ENCODE results near the gene TMEM132D. TPM values are rescaled to one million over a fixed set of nuclear protein-coding genes. Genes with fewer than 3 reads are reported as not detected.

TMEM132D gene
- total and polyA plus RNA-seq, 2 donors (not counting 3 experiments of a cell fraction or from before 2014, with no cell fraction given): not detected

DNA sequence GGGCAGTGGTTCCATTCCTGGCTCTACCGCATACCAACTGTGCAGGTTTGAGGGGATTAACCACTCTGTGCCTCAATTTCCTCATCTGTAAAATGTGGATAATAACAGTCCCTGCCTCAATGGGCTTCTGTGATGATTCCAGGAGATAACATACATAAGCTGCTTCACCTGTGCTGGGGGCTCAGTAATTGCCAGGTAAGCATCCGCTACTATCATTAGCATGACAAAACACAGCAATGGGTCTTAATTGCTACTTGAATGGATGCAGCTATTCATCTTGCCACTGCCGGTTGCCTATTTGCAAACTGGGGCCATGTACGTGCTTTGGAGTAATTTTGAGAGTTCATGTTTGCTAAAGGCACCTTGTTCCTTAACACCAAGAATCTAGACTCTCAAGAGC lies 132.6 kb downstream of the TMEM132D start:
- BruUV-seq (replicated peaks): no TSS peak
- dilution Hi-C loops (cut with MboI; ENCODE audit: extremely low pct_ligation_motif_present, low sequenced_read_pairs): no loop called here
- FAIRE-seq: no peak
- Histone ChIP-seq H3K9ac (replicated peaks; ENCODE audit: extremely low read depth, insufficient read depth, low read length) (no peak overlapping the region), H2AFZ (ENCODE audit: low read depth, low read length) (no peak overlapping the region), H3K4me2 (ENCODE audit: insufficient read depth, low read length) (no peak overlapping the region), H3K79me2 (ENCODE audit: control insufficient read depth, insufficient read depth, low read length) (no peaks in the 10 kb centered on the region), H3K27ac (ENCODE audit: insufficient read depth, low read depth, low read length) (no peak overlapping the region), H3K36me3 (ENCODE audit: control insufficient read depth in 2 of 2, extremely low read depth in 1 of 2, insufficient read depth in 2 of 2, low read length in 2 of 2) (no peaks in the 10 kb centered on the region), H3K9me3 (replicated peaks; ENCODE audit: control insufficient read depth, insufficient read depth, low read length) (peaks cover 4% of the 10 kb centered on the region), H3K4me3 (replicated peaks in 1 of 3; ENCODE audit: insufficient read depth in 1 of 3, low read depth in 1 of 3, low read length in 3 of 3) (no peak overlapping the region), H4K20me1 (replicated peaks; ENCODE audit: control insufficient read depth, extremely low read depth, insufficient read depth, low read length) (no peaks in the 10 kb centered on the region), H3K4me1 (ENCODE audit: control insufficient read depth, extremely low read depth, insufficient read depth, low read length) (no peaks in the 10 kb centered on the region), H3K9me1 (replicated peaks; ENCODE audit: control insufficient read depth, extremely low read depth, insufficient read depth, low read length) (no peaks in the 10 kb centered on the region), H3K27me3 (ENCODE audit: control insufficient read depth in 2 of 2, insufficient read depth in 2 of 2, low read length in 2 of 2) (no peaks in the 10 kb centered on the region)
- CTCF ChIA-PET: no interaction called here
- intact Hi-C loops (cut with micrococcal nuclease): no loop called here
- POLR2A ChIA-PET: no interaction called here
- DNase-seq (ENCODE audit: low read depth, low spot score): no peak
- TF ChIP-seq POLR2AphosphoS5 (IDR thresholded peaks at IDR 0.05; ENCODE audit: insufficient read depth, low read depth, low read length) (no peak), JUN (IDR thresholded peaks at IDR 0.05; ENCODE audit: borderline replicate concordance, insufficient read depth, insufficient read length, low read depth) (no peak), MYC (IDR thresholded peaks at IDR 0.05; ENCODE audit: low read depth, low read length) (no peak), EZH2 (IDR thresholded peaks at IDR 0.05; ENCODE audit: borderline replicate concordance, low read depth, low read length, severe bottlenecking) (no peak)
- TF ChIP-seq, protein P1, sequence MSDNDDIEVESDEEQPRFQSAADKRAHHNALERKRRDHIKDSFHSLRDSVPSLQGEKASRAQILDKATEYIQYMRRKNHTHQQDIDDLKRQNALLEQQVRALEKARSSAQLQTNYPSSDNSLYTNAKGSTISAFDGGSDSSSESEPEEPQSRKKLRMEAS (IDR thresholded peaks at IDR 0.05; ENCODE audit: insufficient read depth, insufficient read length): no peak
- TF ChIP-seq, protein P2, sequence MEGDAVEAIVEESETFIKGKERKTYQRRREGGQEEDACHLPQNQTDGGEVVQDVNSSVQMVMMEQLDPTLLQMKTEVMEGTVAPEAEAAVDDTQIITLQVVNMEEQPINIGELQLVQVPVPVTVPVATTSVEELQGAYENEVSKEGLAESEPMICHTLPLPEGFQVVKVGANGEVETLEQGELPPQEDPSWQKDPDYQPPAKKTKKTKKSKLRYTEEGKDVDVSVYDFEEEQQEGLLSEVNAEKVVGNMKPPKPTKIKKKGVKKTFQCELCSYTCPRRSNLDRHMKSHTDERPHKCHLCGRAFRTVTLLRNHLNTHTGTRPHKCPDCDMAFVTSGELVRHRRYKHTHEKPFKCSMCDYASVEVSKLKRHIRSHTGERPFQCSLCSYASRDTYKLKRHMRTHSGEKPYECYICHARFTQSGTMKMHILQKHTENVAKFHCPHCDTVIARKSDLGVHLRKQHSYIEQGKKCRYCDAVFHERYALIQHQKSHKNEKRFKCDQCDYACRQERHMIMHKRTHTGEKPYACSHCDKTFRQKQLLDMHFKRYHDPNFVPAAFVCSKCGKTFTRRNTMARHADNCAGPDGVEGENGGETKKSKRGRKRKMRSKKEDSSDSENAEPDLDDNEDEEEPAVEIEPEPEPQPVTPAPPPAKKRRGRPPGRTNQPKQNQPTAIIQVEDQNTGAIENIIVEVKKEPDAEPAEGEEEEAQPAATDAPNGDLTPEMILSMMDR (IDR thresholded peaks at IDR 0.05; ENCODE audit: extremely low read depth in 1 of 2, insufficient read depth in 1 of 2, low read depth in 1 of 2, low read length in 2 of 2): no peak

DNA sequence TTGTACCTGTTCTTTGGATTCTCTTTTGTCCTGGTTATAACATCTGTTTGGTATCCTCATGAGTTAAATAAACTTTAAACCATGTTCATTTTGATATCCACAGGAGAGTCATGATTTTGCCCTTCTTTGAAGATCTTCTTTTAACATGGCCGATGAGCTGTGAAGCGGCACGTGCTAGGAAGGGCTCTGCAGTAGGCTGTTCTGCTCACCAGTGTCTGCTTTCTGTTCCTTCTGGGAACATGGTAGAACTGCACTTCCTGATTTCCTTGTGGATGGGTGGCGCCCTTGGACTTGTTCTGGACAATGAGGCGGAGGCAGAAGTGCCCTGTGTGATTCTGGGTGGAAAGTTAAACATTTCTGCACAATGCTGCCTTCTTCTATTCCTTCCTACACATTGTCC lies 138.1 kb downstream of the TMEM132D start:
- no peaks in the 10 kb centered on the region for H3K4me1 ChIP-seq (ENCODE audit: control insufficient read depth, extremely low read depth, insufficient read depth, low read length)
- H3K4me2 ChIP-seq (ENCODE audit: insufficient read depth, low read length): no peak overlapping the region
- FAIRE-seq (no peak), DNase-seq (ENCODE audit: low read depth, low spot score) (no peak)
- TF ChIP-seq, protein P1 (IDR thresholded peaks at IDR 0.05; ENCODE audit: insufficient read depth, insufficient read length): no peak
- TF ChIP-seq POLR2A (IDR thresholded peaks at IDR 0.05; ENCODE audit: low read depth, low read length): no peak
- TF ChIP-seq, protein P2 (IDR thresholded peaks at IDR 0.05; ENCODE audit: extremely low read depth in 1 of 2, insufficient read depth in 1 of 2, low read depth in 1 of 2, low read length in 2 of 2): no peak
- no peak for TF ChIP-seq FOS (IDR thresholded peaks at IDR 0.05; ENCODE audit: borderline replicate concordance, insufficient read depth, low read length)
- no peak for TF ChIP-seq EZH2 (IDR thresholded peaks at IDR 0.05; ENCODE audit: borderline replicate concordance, low read depth, low read length, severe bottlenecking)
- TF ChIP-seq GATA2 (IDR thresholded peaks at IDR 0.05; ENCODE audit: insufficient read depth, insufficient read length, low read depth, low read length): no peak
- TF ChIP-seq JUN (IDR thresholded peaks at IDR 0.05; ENCODE audit: borderline replicate concordance, insufficient read depth, insufficient read length, low read depth): no peak
- TF ChIP-seq MYC (IDR thresholded peaks at IDR 0.05; ENCODE audit: low read depth, low read length): no peak
- no peak for TF ChIP-seq POLR2AphosphoS5 (IDR thresholded peaks at IDR 0.05; ENCODE audit: insufficient read depth, low read depth, low read length)
- no peaks in the 10 kb centered on the region for H3K36me3 ChIP-seq (ENCODE audit: control insufficient read depth in 2 of 2, extremely low read depth in 1 of 2, insufficient read depth in 2 of 2, low read length in 2 of 2)
- intact Hi-C loops (cut with micrococcal nuclease): no loop called here
- H3K4me3 ChIP-seq (replicated peaks in 1 of 3; ENCODE audit: insufficient read depth in 1 of 3, low read depth in 1 of 3, low read length in 3 of 3): no peak overlapping the region
- no peak overlapping the region for H3K27ac ChIP-seq (ENCODE audit: insufficient read depth, low read depth, low read length)
- dilution Hi-C loops (cut with MboI; ENCODE audit: extremely low pct_ligation_motif_present, low sequenced_read_pairs): no loop called here
- H3K9ac ChIP-seq (replicated peaks; ENCODE audit: extremely low read depth, insufficient read depth, low read length): no peak overlapping the region
- CTCF ChIA-PET: no interaction called here
- peaks cover 10% of the 10 kb centered on the region for H3K9me3 ChIP-seq (replicated peaks; ENCODE audit: control insufficient read depth, insufficient read depth, low read length)
- H3K9me1 ChIP-seq (replicated peaks; ENCODE audit: control insufficient read depth, extremely low read depth, insufficient read depth, low read length): no peaks in the 10 kb centered on the region
- H3K27me3 ChIP-seq (ENCODE audit: control insufficient read depth in 2 of 2, insufficient read depth in 2 of 2, low read length in 2 of 2): no peaks in the 10 kb centered on the region
- H3K79me2 ChIP-seq (ENCODE audit: control insufficient read depth, insufficient read depth, low read length): no peaks in the 10 kb centered on the region
- BruUV-seq (replicated peaks): no TSS peak
- H4K20me1 ChIP-seq (replicated peaks; ENCODE audit: control insufficient read depth, extremely low read depth, insufficient read depth, low read length): no peaks in the 10 kb centered on the region
- POLR2A ChIA-PET: no interaction called here
- H2AFZ ChIP-seq (ENCODE audit: low read depth, low read length): no peak overlapping the region
